ENCODE results near the gene CCNK. TPM values are rescaled to one million over a fixed set of nuclear protein-coding genes. Genes with fewer than 3 reads are reported as not detected.
A peak's percentile ranks its signal among the peaks of the same experiment; 100 is the strongest.

The CCNK gene
- total and polyA plus RNA-seq, 4 donors = 11.2 to 40.9 (median 26.5) TPM

- ATAC-seq (ENCODE audit: low FRiP score) = peak; percentile 71
- intact Hi-C loops (cut with DNase I) = loop anchor here in 1 of 2 donors (1.0 kb wide), 1 partner anchor 110 kb away; no protein-coding TSS in a partner anchor
- Histone ChIP-seq H3K9me3 (ENCODE audit: control insufficient read depth, low read length) (no peaks in the 10 kb centered on the region), H3K36me3 (ENCODE audit: control insufficient read depth in 1 of 2, insufficient read depth in 2 of 2, low read length in 1 of 2) (no peaks in the 10 kb centered on the region), H3K4me3 (ENCODE audit: low read length in 2 of 2) (no peak overlapping the region), H3K4me1 (ENCODE audit: control insufficient read depth in 1 of 2, insufficient read depth in 2 of 2, low read length in 2 of 2) (no peaks in the 10 kb centered on the region), H3K27me3 (ENCODE audit: control insufficient read depth in 1 of 2, insufficient read depth in 2 of 2, low read length in 1 of 2) (no peaks in the 10 kb centered on the region), H3K27ac (ENCODE audit: low read depth in 1 of 2, low read length in 2 of 2) (no peak overlapping the region)
- peak; percentile 77 to 91 for DNase-seq
- 22 to 32% methylated on average over 16 to 21 of the region's 21 CpGs for WGBS, 2 donors
These were observed 37.5 kb downstream of the CCNK start for GRCh38 chr14:99518441-99519346.

DNA sequence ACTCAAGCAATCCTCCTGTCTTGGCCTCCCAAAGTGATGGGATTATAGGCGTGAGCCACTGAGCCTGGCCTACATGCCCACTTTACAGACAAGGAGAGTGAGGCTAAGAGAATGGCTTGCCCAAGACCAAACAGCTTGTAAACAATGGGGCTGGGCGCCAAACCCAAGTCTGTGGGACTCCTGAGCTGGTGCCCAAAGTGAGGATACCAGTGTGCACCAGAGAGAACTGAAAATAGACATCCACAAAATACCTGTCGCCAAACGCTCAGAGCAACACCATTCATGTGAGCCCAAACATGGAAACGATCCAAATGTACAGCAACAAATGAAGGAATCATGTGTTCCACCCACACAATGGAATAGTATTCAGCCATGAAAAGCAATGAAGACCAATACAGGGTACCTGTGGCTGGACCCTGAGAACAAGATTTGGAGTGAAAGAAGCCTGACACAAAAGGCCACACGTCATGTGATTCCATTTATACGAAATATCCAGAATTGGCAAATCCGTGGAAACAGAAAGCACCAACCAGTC lies 38.2 kb downstream of the CCNK start:
- no peaks in the 10 kb centered on the region for H3K4me1 ChIP-seq (ENCODE audit: control insufficient read depth in 1 of 2, insufficient read depth in 2 of 2, low read length in 2 of 2)
- ATAC-seq (ENCODE audit: low FRiP score) (no peak), DNase-seq (peak; percentile 21 to 32)
- no peaks in the 10 kb centered on the region for H3K36me3 ChIP-seq (ENCODE audit: control insufficient read depth in 1 of 2, insufficient read depth in 2 of 2, low read length in 1 of 2)
- WGBS, 2 donors = 95 to 96% methylated on average over 8 of the region's 8 CpGs
- H3K4me3 ChIP-seq (ENCODE audit: low read length in 2 of 2) = no peak overlapping the region
- no peaks in the 10 kb centered on the region for H3K27me3 ChIP-seq (ENCODE audit: control insufficient read depth in 1 of 2, insufficient read depth in 2 of 2, low read length in 1 of 2)
- intact Hi-C loops (cut with DNase I) = no loop called here
- H3K27ac ChIP-seq (ENCODE audit: low read depth in 1 of 2, low read length in 2 of 2) = no peak overlapping the region
- H3K9me3 ChIP-seq (ENCODE audit: control insufficient read depth, low read length) = no peaks in the 10 kb centered on the region

GRCh38 chr14:99519931-99520421 lies 38.8 kb downstream of the CCNK start:
- WGBS, 2 donors = 85 to 89% methylated on average over 6 of the region's 6 CpGs
- no peaks in the 10 kb centered on the region for H3K9me3 ChIP-seq (ENCODE audit: control insufficient read depth, low read length)
- no peaks in the 10 kb centered on the region for H3K4me1 ChIP-seq (ENCODE audit: control insufficient read depth in 1 of 2, insufficient read depth in 2 of 2, low read length in 2 of 2)
- H3K27ac ChIP-seq (ENCODE audit: low read depth in 1 of 2, low read length in 2 of 2) = no peak overlapping the region
- no peak overlapping the region for H3K4me3 ChIP-seq (ENCODE audit: low read length in 2 of 2)
- no peak for ATAC-seq (ENCODE audit: low FRiP score)
- peak; percentile 45 to 63 for DNase-seq
- no peaks in the 10 kb centered on the region for H3K27me3 ChIP-seq (ENCODE audit: control insufficient read depth in 1 of 2, insufficient read depth in 2 of 2, low read length in 1 of 2)
- H3K36me3 ChIP-seq (ENCODE audit: control insufficient read depth in 1 of 2, insufficient read depth in 2 of 2, low read length in 1 of 2) = no peaks in the 10 kb centered on the region
- intact Hi-C loops (cut with DNase I) = loop anchor here in 1 of 2 donors (2.0 kb wide), 1 partner anchor 107 kb away; no protein-coding TSS in a partner anchor

DNA sequence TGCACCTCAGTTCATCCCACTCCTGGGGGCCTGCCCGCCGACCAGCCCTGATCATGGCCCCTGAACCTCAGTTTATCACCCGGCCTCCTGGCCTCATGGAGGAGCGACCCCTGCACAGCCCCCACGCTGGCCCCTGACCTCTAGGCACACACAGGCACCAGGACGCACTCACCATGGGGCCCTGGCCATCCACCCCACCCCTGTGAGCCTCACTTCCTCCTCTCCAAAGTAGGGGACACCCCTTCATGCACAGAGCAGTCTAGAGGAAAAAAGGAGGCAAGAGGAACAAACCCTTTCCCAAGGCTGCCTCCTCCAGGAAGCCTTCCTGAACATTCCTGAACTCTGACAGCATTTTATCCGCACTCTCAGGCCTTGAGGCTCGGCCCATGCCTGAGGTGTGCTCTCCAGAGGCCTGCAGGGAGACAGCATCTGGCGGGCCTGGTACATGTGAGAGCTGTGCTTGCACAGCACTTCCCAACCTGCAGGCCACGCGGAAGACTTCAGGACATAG lies 39.4 kb downstream of the CCNK start:
- WGBS, 2 donors = 81 to 89% methylated on average over 11 of the region's 11 CpGs
- H3K27ac ChIP-seq (ENCODE audit: low read depth in 1 of 2, low read length in 2 of 2) = no peak overlapping the region
- no peaks in the 10 kb centered on the region for H3K9me3 ChIP-seq (ENCODE audit: control insufficient read depth, low read length)
- ATAC-seq (ENCODE audit: low FRiP score) = no peak
- no peak overlapping the region for H3K4me3 ChIP-seq (ENCODE audit: low read length in 2 of 2)
- H3K4me1 ChIP-seq (ENCODE audit: control insufficient read depth in 1 of 2, insufficient read depth in 2 of 2, low read length in 2 of 2) = no peaks in the 10 kb centered on the region
- peak in 1 of 2 donors; percentile 33 for DNase-seq
- H3K27me3 ChIP-seq (ENCODE audit: control insufficient read depth in 1 of 2, insufficient read depth in 2 of 2, low read length in 1 of 2) = no peaks in the 10 kb centered on the region
- intact Hi-C loops (cut with DNase I) = loop anchor here in 1 of 2 donors (2.0 kb wide), 1 partner anchor 106 kb away; no protein-coding TSS in a partner anchor
- H3K36me3 ChIP-seq (ENCODE audit: control insufficient read depth in 1 of 2, insufficient read depth in 2 of 2, low read length in 1 of 2) = no peaks in the 10 kb centered on the region

DNA sequence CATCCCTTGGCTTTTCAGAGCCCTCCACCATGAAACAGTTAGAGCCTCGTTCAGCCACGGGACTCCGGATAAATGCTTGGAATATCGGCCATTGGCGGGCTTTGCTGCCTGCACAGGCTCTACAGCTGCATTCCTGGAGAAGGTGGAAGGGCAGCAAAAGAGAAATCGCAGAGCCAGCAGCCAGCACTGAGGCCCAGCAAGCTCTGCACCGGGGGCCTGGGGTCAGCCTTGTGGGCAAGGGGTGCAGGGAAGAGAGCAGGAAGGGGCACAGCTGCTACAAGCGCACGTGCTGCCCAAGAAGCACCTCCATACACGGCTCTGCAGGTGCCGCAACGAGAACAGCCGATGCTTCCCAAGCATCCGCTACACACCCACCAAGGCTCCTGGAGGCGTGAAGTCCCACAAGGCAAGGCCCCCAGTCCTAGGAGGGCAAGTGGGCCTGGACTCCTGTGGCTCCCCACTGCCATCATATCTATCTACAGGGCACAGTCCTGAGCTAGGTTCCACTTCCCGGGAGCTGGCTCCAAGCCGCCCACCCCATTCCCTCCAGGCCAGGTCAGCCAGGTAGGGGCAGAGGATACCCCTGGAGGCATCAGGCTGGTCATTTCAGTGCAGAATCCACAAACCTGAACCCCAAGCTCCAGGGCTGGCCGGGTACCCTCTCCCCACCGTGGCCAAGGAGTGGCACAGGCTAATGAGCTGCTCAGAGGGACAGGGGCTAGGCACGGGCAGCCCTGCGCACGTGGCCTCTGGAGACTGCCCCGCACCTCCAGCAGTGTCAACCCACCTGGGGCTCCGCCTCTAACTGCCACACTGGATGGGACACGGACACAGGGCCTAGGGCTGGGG lies 40.2 kb downstream of the CCNK start:
- 92 to 93% methylated on average over 25 of the region's 25 CpGs for WGBS, 2 donors
- no peak overlapping the region for H3K4me3 ChIP-seq (ENCODE audit: low read length in 2 of 2)
- no peaks in the 10 kb centered on the region for H3K9me3 ChIP-seq (ENCODE audit: control insufficient read depth, low read length)
- no peaks in the 10 kb centered on the region for H3K36me3 ChIP-seq (ENCODE audit: control insufficient read depth in 1 of 2, insufficient read depth in 2 of 2, low read length in 1 of 2)
- H3K4me1 ChIP-seq (ENCODE audit: control insufficient read depth in 1 of 2, insufficient read depth in 2 of 2, low read length in 2 of 2) = no peaks in the 10 kb centered on the region
- no peaks in the 10 kb centered on the region for H3K27me3 ChIP-seq (ENCODE audit: control insufficient read depth in 1 of 2, insufficient read depth in 2 of 2, low read length in 1 of 2)
- intact Hi-C loops (cut with DNase I) = loop anchor here in 1 of 2 donors (2.0 kb wide), 1 partner anchor 105 kb away; no protein-coding TSS in a partner anchor
- H3K27ac ChIP-seq (ENCODE audit: low read depth in 1 of 2, low read length in 2 of 2) = no peak overlapping the region
- peak in 1 of 2 donors; percentile 33 for DNase-seq
- ATAC-seq (ENCODE audit: low FRiP score) = no peak

DNA sequence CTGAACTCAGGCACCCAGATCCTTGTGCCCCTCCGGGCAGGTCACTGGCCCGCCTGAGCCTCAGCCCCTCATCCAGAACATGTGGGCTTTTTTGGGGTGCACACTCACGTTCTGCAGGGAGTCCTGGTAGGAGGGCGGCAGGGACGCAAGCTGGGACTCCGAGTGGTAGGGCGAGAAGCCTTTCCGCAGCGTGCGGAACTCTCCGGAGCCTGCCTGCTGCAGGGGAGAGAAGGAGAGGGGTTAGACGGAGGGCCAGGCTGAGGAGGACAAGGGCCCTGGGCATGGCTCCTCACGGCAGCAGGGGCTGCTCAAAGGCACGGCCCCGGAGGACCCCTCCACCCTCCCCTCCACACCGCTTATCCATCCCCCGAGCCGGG lies 40.8 kb downstream of the CCNK start:
- no peak overlapping the region for H3K4me3 ChIP-seq (ENCODE audit: low read length in 2 of 2)
- no peaks in the 10 kb centered on the region for H3K27me3 ChIP-seq (ENCODE audit: control insufficient read depth in 1 of 2, insufficient read depth in 2 of 2, low read length in 1 of 2)
- H3K9me3 ChIP-seq (ENCODE audit: control insufficient read depth, low read length) = no peaks in the 10 kb centered on the region
- H3K27ac ChIP-seq (ENCODE audit: low read depth in 1 of 2, low read length in 2 of 2) = no peak overlapping the region
- DNase-seq (peak in 1 of 2 donors; percentile 36), ATAC-seq (ENCODE audit: low FRiP score) (no peak)
- no peaks in the 10 kb centered on the region for H3K4me1 ChIP-seq (ENCODE audit: control insufficient read depth in 1 of 2, insufficient read depth in 2 of 2, low read length in 2 of 2)
- intact Hi-C loops (cut with DNase I) = no loop called here
- WGBS, 2 donors = 85 to 88% methylated on average over 18 of the region's 18 CpGs
- no peaks in the 10 kb centered on the region for H3K36me3 ChIP-seq (ENCODE audit: control insufficient read depth in 1 of 2, insufficient read depth in 2 of 2, low read length in 1 of 2)

DNA sequence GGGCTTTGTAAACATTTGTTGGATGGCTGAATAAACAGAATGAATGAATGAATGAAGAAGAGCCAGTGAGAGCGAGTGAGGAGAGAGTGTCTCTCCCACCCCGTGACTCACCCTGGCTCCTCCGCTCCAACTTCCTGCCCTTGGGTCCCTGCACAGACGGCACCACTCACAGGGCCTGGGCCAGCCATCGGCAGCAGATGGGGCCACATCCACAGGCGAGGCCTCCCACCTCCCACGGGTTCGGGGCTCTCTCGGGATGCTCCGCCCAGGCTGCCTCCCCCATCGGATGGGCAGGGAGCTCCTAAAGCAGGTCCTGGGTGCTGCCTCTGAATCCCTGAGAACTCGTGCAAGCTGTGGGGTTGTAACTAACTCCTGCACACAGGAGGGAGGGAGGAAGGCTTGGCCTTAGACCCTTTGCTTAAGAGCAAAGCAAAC lies 41.3 kb downstream of the CCNK start:
- Histone ChIP-seq H3K27ac (ENCODE audit: low read depth in 1 of 2, low read length in 2 of 2) (no peak overlapping the region), H3K36me3 (ENCODE audit: control insufficient read depth in 1 of 2, insufficient read depth in 2 of 2, low read length in 1 of 2) (no peaks in the 10 kb centered on the region), H3K27me3 (ENCODE audit: control insufficient read depth in 1 of 2, insufficient read depth in 2 of 2, low read length in 1 of 2) (no peaks in the 10 kb centered on the region), H3K4me3 (ENCODE audit: low read length in 2 of 2) (no peak overlapping the region), H3K9me3 (ENCODE audit: control insufficient read depth, low read length) (no peaks in the 10 kb centered on the region), H3K4me1 (ENCODE audit: control insufficient read depth in 1 of 2, insufficient read depth in 2 of 2, low read length in 2 of 2) (no peaks in the 10 kb centered on the region)
- intact Hi-C loops (cut with DNase I) = no loop called here
- 51 to 63% methylated on average over 12 of the region's 12 CpGs for WGBS, 2 donors
- no peak for DNase-seq
- no peak for ATAC-seq (ENCODE audit: low FRiP score)
